H1 (cell line): ENCODE results near the gene SATL1. TPM values are rescaled to one million over a fixed set of nuclear protein-coding genes. Genes with fewer than 3 reads are reported as not detected.

Experiments
- CTCF ChIA-PET: fragments of 300-600 bp; sonication (Branson Sonifier 250); formaldehyde crosslinking; loops from one replicate; lab custom pipeline; 2021; ENCODE audit not compliant: partially characterized antibody; lab: Charles Lee
- POLR2A ChIA-PET: fragments of 300-600 bp; sonication (Branson Sonifier 250); formaldehyde crosslinking; loops from one replicate; lab custom pipeline; 2021; ENCODE audit warnings: inconsistent platforms; ENCODE audit not compliant: partially characterized antibody; lab: Charles Lee
- DNase-seq, 2 experiments: peaks; one replicate each; pipeline versions ENCODE4 v3.0.0 to v3.0.0-alpha.2; 2010 to 2022; ENCODE audit warnings: low spot score in 2 of 2, low read depth in 1 of 2, mixed read lengths in 1 of 2
- FAIRE-seq: peaks from 2 replicates; lab custom pipeline; 2011; peaks lifted over from hg19 to GRCh38; lab: Jason Lieb, UNC
- H2AFZ ChIP-seq: 2 replicates; pipeline ENCODE4 v1.8.1; 2012; ENCODE audit warnings: low read length, inconsistent platforms
- H2AK5ac ChIP-seq: 2 replicates; pipeline ENCODE4 v1.6.1; 2013; ENCODE audit warnings: low read depth, low read length
- H2BK120ac ChIP-seq: replicated peaks from 2 replicates; pipeline ENCODE3; 2013; ENCODE audit warnings: low read depth, low read length, inconsistent platforms
- H2BK12ac ChIP-seq: 2 replicates; pipeline ENCODE4 v1.6.1; 2013; ENCODE audit warnings: low read depth, low read length
- H2BK15ac ChIP-seq: 2 replicates; pipeline ENCODE4 v1.6.1; 2013; ENCODE audit warnings: low read length
- H2BK20ac ChIP-seq: 2 replicates; pipeline ENCODE4 v1.6.1; 2013; ENCODE audit warnings: low read length
- H2BK5ac ChIP-seq: 2 replicates; pipeline ENCODE4 v1.6.1; 2013; ENCODE audit warnings: low read depth, low read length
- H3K14ac ChIP-seq: 2 replicates; pipeline ENCODE4 v1.6.1; 2013; ENCODE audit warnings: inconsistent platforms; ENCODE audit not compliant: insufficient read length
- H3K18ac ChIP-seq: 2 replicates; pipeline ENCODE4 v1.6.1; 2013; ENCODE audit warnings: low read length; ENCODE audit errors: extremely low read depth
- H3K23ac ChIP-seq: 2 replicates; pipeline ENCODE4 v1.6.1; 2013; ENCODE audit warnings: inconsistent platforms; ENCODE audit not compliant: insufficient read length
- H3K23me2 ChIP-seq: 2 replicates; pipeline ENCODE4 v1.6.1; 2013; ENCODE audit warnings: low read depth, low read length
- H3K27ac ChIP-seq: 2 replicates; pipeline ENCODE4 v1.6.1; 2011; ENCODE audit warnings: low read depth, low read length, inconsistent platforms
- H3K27me3 ChIP-seq, 4 experiments: replicated peaks in 1 of 4; 1 replicate in 1 of 4; 2 replicates in 3 of 4; pipeline versions ENCODE4 v1.6.1 to v1.8.1; 2011 to 2013; ENCODE audit warnings: low read length in 3 of 4, mild to moderate bottlenecking in 3 of 4, inconsistent platforms in 2 of 4, mixed read lengths in 2 of 4, moderate library complexity in 1 of 4; ENCODE audit not compliant: control insufficient read depth in 3 of 4, insufficient read depth in 3 of 4; ENCODE audit errors: extremely low read depth in 1 of 4
- H3K36me3 ChIP-seq, 4 experiments: 2 replicates each; pipeline versions ENCODE4 v1.6.1 to v1.8.1; 2011 to 2013; ENCODE audit warnings: mild to moderate bottlenecking in 4 of 4, low read length in 3 of 4, moderate library complexity in 2 of 4, control low read depth in 1 of 4, inconsistent platforms in 1 of 4; ENCODE audit not compliant: insufficient read depth in 4 of 4, control insufficient read depth in 2 of 4
- H3K4ac ChIP-seq: replicated peaks from 2 replicates; pipeline ENCODE3; 2013; ENCODE audit warnings: low read length, low read depth, mixed read lengths, inconsistent platforms; ENCODE audit not compliant: insufficient read length
- H3K4me1 ChIP-seq, 4 experiments: replicated peaks in 1 of 4; 1 replicate in 1 of 4; 2 replicates in 3 of 4; pipeline versions ENCODE4 v1.6.1 to v1.8.1; 2011 to 2013; ENCODE audit warnings: low read length in 3 of 4, inconsistent platforms in 2 of 4, mixed read lengths in 1 of 4; ENCODE audit not compliant: insufficient read depth in 4 of 4, control insufficient read depth in 3 of 4
- H3K4me2 ChIP-seq, 2 experiments: 2 replicates each; pipeline versions ENCODE4 v1.6.1 to v1.8.1; 2011 to 2013; ENCODE audit warnings: low read depth in 2 of 2, low read length in 2 of 2, control low read depth in 1 of 2, inconsistent platforms in 1 of 2, mild to moderate bottlenecking in 1 of 2; ENCODE audit not compliant: insufficient read depth in 1 of 2
- H3K4me3 ChIP-seq, 4 experiments: fragments of 200-600, 300-600 bp in 1 of 4; sonication (generic), shearing (Covaris generic), sonication (Bioruptor Twin) in 1 of 4; 2 replicates each; pipeline versions ENCODE4 v1.5.1 to v1.8.1; 2011 to 2016; ENCODE audit warnings: low read length in 4 of 4, low read depth in 3 of 4, control low read depth in 2 of 4, inconsistent platforms in 2 of 4, mild to moderate bottlenecking in 2 of 4, mixed read lengths in 1 of 4, moderate library complexity in 1 of 4; ENCODE audit not compliant: insufficient read depth in 2 of 4; ENCODE audit errors: extremely low read depth in 1 of 4
- H3K56ac ChIP-seq: replicated peaks from 2 replicates; pipeline ENCODE3; 2013; ENCODE audit warnings: low read depth, mild to moderate bottlenecking, mixed read lengths, low read length, inconsistent platforms; ENCODE audit not compliant: insufficient read length
- H3K79me1 ChIP-seq: 2 replicates; pipeline ENCODE4 v1.6.1; 2013; ENCODE audit warnings: low read depth, low read length, control low read depth
- H3K79me2 ChIP-seq, 2 experiments: 2 replicates each; pipeline versions ENCODE4 v1.6.1 to v1.8.1; 2012 to 2013; ENCODE audit warnings: low read length in 2 of 2, mild to moderate bottlenecking in 2 of 2, inconsistent platforms in 1 of 2; ENCODE audit not compliant: insufficient read depth in 2 of 2, control insufficient read depth in 1 of 2
- H3K9ac ChIP-seq, 4 experiments: replicated peaks in 1 of 4; 1 replicate in 1 of 4; 2 replicates in 3 of 4; pipeline versions ENCODE4 v1.6.1 to v1.8.1; 2011 to 2013; ENCODE audit warnings: low read depth in 3 of 4, low read length in 3 of 4, control low read depth in 2 of 4, mild to moderate bottlenecking in 2 of 4, moderate library complexity in 2 of 4, inconsistent platforms in 1 of 4; ENCODE audit errors: extremely low read depth in 1 of 4
- H3K9me3 ChIP-seq, 2 experiments: 2 replicates each; pipeline versions ENCODE4 v1.6.1 to v1.8.1; 2012 to 2013; ENCODE audit warnings: mild to moderate bottlenecking in 2 of 2, moderate library complexity in 2 of 2, control low read depth in 1 of 2, inconsistent platforms in 1 of 2, low read depth in 1 of 2, low read length in 1 of 2, mixed read lengths in 1 of 2; ENCODE audit not compliant: insufficient read depth in 2 of 2
- H4K20me1 ChIP-seq, 2 experiments: replicated peaks in 1 of 2; 2 replicates each; pipeline versions ENCODE3 to v1.8.1; 2011 to 2013; ENCODE audit warnings: inconsistent platforms in 2 of 2, low read length in 2 of 2, mild to moderate bottlenecking in 1 of 2; ENCODE audit not compliant: insufficient read depth in 2 of 2, control insufficient read depth in 1 of 2
- H4K5ac ChIP-seq: 2 replicates; pipeline ENCODE4 v1.6.1; 2013; ENCODE audit warnings: low read length, low read depth, mixed read lengths, inconsistent platforms; ENCODE audit not compliant: insufficient read length
- H4K8ac ChIP-seq: 2 replicates; pipeline ENCODE4 v1.8.0; 2013; ENCODE audit warnings: mild to moderate bottlenecking, moderate library complexity, low read length, inconsistent platforms; ENCODE audit not compliant: insufficient read depth; ENCODE audit errors: extremely low read depth
- H4K91ac ChIP-seq: replicated peaks from 2 replicates; pipeline ENCODE3; 2013; ENCODE audit warnings: low read length, mixed read lengths, inconsistent platforms; ENCODE audit not compliant: insufficient read length
- RAD21 ChIP-seq, 2 experiments: IDR thresholded peaks in 1 of 2; conservative IDR thresholded peaks in 1 of 2; 2 replicates each; pipeline ENCODE4 v1.6.1; 2011; ENCODE audit warnings: low read depth in 2 of 2, low read length in 2 of 2, improper control_type of control experiment in 1 of 2, inconsistent platforms in 1 of 2, mild to moderate bottlenecking in 1 of 2, moderate library complexity in 1 of 2
- SP1 ChIP-seq: IDR thresholded peaks from 2 replicates; pipeline ENCODE4 v1.6.1; 2011; ENCODE audit warnings: low read depth, low read length
- WGBS, 2 experiments: shearing (Covaris generic) in 1 of 2; methylation state at CpG; one replicate each; pipeline versions ENCODE4 v1.1.6 to v1.1.7; 2013 to 2015; ENCODE audit warnings: low lambda C conversion rate in 2 of 2, mixed read lengths in 2 of 2, inconsistent platforms in 1 of 2, low coverage in 1 of 2, missing lambda C conversion rate in 1 of 2; ENCODE audit not compliant: insufficient replicate concordance in 2 of 2, insufficient coverage in 1 of 2, insufficient read length in 1 of 2; ENCODE audit errors: extremely low coverage in 1 of 2, missing lambda C conversion rate in 1 of 2; 5-methylcytosine and 5-hydroxymethylcytosine counted together
- polyA plus RNA-seq, 7 experiments: library from polyadenylated mRNA; depleted of rRNA in 3 of 7; stranded (reverse) in 5 of 7; unstranded in 2 of 7; fragments of >200 nt in 5 of 7; fragments of 200-250 nt in 2 of 7; gene quantifications; 1 replicate in 5 of 7; 2 replicates in 1 of 7; 4 replicates in 1 of 7; pipeline versions ENCODE4 v1.2.1 to v1.2.3, GENCODE V29; 2011 to 2013; ENCODE audit warnings: missing spikeins in 2 of 7, mixed read lengths in 2 of 7
- total RNA-seq: library from RNA; stranded (reverse); fragmentation: NEBNext Ultra II Directional; extraction: Animal tissue kit (Norgen Biotek cat#: 25700); gene quantifications from 2 replicates; pipeline ENCODE4 v1.2.1, GENCODE V29; 2021
- TF ChIP-seq, protein P1 (sequence below), 3 experiments: IDR thresholded peaks; 1 replicate in 2 of 3; 2 replicates in 1 of 3; pipeline versions ENCODE4 v1.5.1 to v1.6.1; 2011; ENCODE audit warnings: low read length in 3 of 3, mild to moderate bottlenecking in 3 of 3, inconsistent platforms in 2 of 3, low read depth in 1 of 3, moderate library complexity in 1 of 3; ENCODE audit not compliant: insufficient read depth in 1 of 3; ENCODE audit errors: control extremely low read depth in 1 of 3

The SATL1 gene
- total and polyA plus RNA-seq, 2 of the 8 experiments (the other 6 are each of a cell fraction or from before 2014, with no cell fraction given) = 0.06 to 0.17 TPM

DNA sequence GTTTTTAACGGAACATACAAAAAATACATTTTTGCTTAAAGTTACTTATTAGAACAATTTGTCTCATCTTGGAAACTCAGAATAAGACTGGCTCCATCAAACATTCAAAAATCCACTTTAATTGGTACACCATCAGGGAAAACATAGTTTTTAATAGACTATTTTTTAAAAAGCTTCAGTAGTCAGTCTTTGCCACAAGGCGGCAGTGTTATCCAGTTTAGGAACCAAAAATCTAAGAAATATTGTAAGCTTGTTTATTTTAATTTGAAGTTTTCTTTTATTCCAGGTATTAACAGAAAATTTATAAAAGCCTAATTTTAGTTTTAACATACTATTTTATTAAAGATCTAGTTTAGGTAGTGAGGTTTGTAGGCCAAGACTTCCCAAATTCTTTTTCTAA is 132.2 kb downstream of the SATL1 start:
- no peak overlapping the region for H4K8ac ChIP-seq
- no peak overlapping the region for H2BK5ac ChIP-seq
- TF ChIP-seq SP1 = no peak
- TF ChIP-seq, protein P1, sequence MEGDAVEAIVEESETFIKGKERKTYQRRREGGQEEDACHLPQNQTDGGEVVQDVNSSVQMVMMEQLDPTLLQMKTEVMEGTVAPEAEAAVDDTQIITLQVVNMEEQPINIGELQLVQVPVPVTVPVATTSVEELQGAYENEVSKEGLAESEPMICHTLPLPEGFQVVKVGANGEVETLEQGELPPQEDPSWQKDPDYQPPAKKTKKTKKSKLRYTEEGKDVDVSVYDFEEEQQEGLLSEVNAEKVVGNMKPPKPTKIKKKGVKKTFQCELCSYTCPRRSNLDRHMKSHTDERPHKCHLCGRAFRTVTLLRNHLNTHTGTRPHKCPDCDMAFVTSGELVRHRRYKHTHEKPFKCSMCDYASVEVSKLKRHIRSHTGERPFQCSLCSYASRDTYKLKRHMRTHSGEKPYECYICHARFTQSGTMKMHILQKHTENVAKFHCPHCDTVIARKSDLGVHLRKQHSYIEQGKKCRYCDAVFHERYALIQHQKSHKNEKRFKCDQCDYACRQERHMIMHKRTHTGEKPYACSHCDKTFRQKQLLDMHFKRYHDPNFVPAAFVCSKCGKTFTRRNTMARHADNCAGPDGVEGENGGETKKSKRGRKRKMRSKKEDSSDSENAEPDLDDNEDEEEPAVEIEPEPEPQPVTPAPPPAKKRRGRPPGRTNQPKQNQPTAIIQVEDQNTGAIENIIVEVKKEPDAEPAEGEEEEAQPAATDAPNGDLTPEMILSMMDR (IDR thresholded peaks at IDR 0.05; ENCODE audit: control extremely low read depth in 1 of 3, insufficient read depth in 1 of 3, low read depth in 1 of 3, low read length in 3 of 3) = peak in 1 of 3 experiments; percentile 20; a peak in 2 of 4 replicates
- TF ChIP-seq RAD21 (IDR thresholded peaks at IDR 0.05 in 1 of 2, conservative IDR thresholded peaks at IDR 0.05 in 1 of 2; ENCODE audit: low read depth in 2 of 2, low read length in 2 of 2) = peak in 1 of 2 experiments; percentile 45; a peak in 2 of 4 replicates
- H3K23me2 ChIP-seq = no peaks in the 10 kb centered on the region
- H4K91ac ChIP-seq = no peak overlapping the region
- ChIA-PET CTCF (interaction anchor here (0.6 to 3.9 kb wide), 10 partner anchors 11 to 1609 kb away, joined by 3 to 38 read pairs (median 4); no protein-coding TSS in a partner anchor), POLR2A (interaction anchor here (0.9 kb wide), 1 partner anchor 133 kb away, joined by 5 read pairs; no protein-coding TSS in a partner anchor)
- H4K5ac ChIP-seq = no peak overlapping the region
- no peaks in the 10 kb centered on the region for H3K79me1 ChIP-seq
- no peak overlapping the region for H2AK5ac ChIP-seq
- no peak overlapping the region for H3K4me3 ChIP-seq
- H2BK15ac ChIP-seq = no peak overlapping the region
- no peak overlapping the region for H3K4me2 ChIP-seq
- FAIRE-seq (peak; percentile 36), DNase-seq (no peak)
- H3K27ac ChIP-seq = no peak overlapping the region
- no peaks in the 10 kb centered on the region for H3K9me3 ChIP-seq
- H3K14ac ChIP-seq = no peak overlapping the region
- H2AFZ ChIP-seq = no peak overlapping the region
- H3K9ac ChIP-seq = no peak overlapping the region
- no peaks in the 10 kb centered on the region for H4K20me1 ChIP-seq
- no peak overlapping the region for H3K4ac ChIP-seq
- H3K23ac ChIP-seq = no peak overlapping the region
- no peaks in the 10 kb centered on the region for H3K27me3 ChIP-seq
- H3K18ac ChIP-seq = no peak overlapping the region
- 35% methylated on average over 2 of the region's 2 CpGs; no CpG with 5 or more reads in 1 of the 2 experiments for WGBS, 2 experiments
- H2BK120ac ChIP-seq = no peak overlapping the region
- no peaks in the 10 kb centered on the region for H3K79me2 ChIP-seq
- no peak overlapping the region for H2BK20ac ChIP-seq
- H3K56ac ChIP-seq = no peak overlapping the region
- no peaks in the 10 kb centered on the region for H3K36me3 ChIP-seq
- H2BK12ac ChIP-seq = no peak overlapping the region
- no peaks in the 10 kb centered on the region for H3K4me1 ChIP-seq
